Colonic mucosa (tissue), 4 donors: ENCODE results near the gene GADD45B. TPM values are rescaled to one million over a fixed set of nuclear protein-coding genes. Genes with fewer than 3 reads are reported as not detected.

ENCODE experiments used
- DNase-seq: peaks from one replicate; pipeline ENCODE4 v3.0.0-alpha.2; 2020
- H3K27ac ChIP-seq: fragments of 200-600 bp; one replicate; pipeline ENCODE4 v1.8.0; 2021
- H3K27me3 ChIP-seq: fragments of 200-600 bp; one replicate; pipeline ENCODE4 v1.8.0; 2021
- H3K36me3 ChIP-seq: fragments of 200-600 bp; one replicate; pipeline ENCODE4 v1.8.0; 2021
- H3K4me1 ChIP-seq: fragments of 200-600 bp; one replicate; pipeline ENCODE4 v1.8.0; 2021; ENCODE audit warnings: mild to moderate bottlenecking
- H3K4me3 ChIP-seq: fragments of 200-600 bp; one replicate; pipeline ENCODE4 v1.8.0; 2021
- H3K9ac ChIP-seq, 2 donors: one replicate each; pipeline ENCODE4 v1.7.0; 2013; ENCODE audit warnings: control low read depth in 2 of 2, low read depth in 2 of 2, low read length in 2 of 2
- H3K9me3 ChIP-seq: fragments of 200-600 bp; one replicate; pipeline ENCODE4 v1.8.0; 2021
- intact Hi-C: fragments of 100-400 bp; cut with DNase I; formaldehyde crosslinking; loops from one replicate; pipeline ENCODE4 v1.14.1; 2022
- total RNA-seq, 2 donors: library from RNA; stranded (reverse); fragmentation: NEBNext Ultra II Directional in 1 of 2; extraction: Animal tissue kit (Norgen Biotek cat#: 25700) in 1 of 2; gene quantifications; one replicate each; pipeline ENCODE4 v1.2.1, GENCODE V29; 2021
- TF ChIP-seq, protein P1 (sequence below): fragments of 200-600 bp; IDR thresholded peaks from one replicate; pipeline ENCODE4 v1.8.0; 2022; ENCODE audit warnings: antibody characterized with exemption, mild to moderate bottlenecking
- donor health status: healthy.
- donor health status: DM: no; HTN: no; CAD: no.
- donor health status: DM: no; HTN: no; CAD: no.

The GADD45B gene
- total RNA-seq, 2 donors from 2014 or later, result 17.5 to 21.6 TPM

DNA sequence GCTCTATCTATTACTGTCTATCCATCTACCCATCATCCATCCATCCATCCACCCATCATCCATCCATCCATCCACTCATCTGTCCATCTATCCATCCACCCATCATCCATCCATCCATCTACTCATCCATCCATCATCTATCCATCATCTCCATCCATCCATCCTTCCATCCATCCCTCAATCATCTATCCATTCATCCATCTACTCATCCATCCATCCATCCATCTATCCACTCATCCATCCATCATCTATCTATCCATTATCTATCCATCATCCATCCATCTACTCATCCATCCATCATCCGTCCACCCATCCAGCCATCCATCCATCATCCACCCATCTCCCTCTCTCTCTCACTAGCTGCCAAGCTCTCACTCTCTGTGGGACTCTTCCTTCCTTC, 35.4 kb upstream of the GADD45B start:
- H3K4me1 ChIP-seq, result no peaks in the 10 kb centered on the region
- no peaks in the 10 kb centered on the region for H3K27me3 ChIP-seq
- H3K4me3 ChIP-seq, result no peak overlapping the region
- no peak for DNase-seq
- H3K27ac ChIP-seq, result no peak overlapping the region
- TF ChIP-seq, protein P1, sequence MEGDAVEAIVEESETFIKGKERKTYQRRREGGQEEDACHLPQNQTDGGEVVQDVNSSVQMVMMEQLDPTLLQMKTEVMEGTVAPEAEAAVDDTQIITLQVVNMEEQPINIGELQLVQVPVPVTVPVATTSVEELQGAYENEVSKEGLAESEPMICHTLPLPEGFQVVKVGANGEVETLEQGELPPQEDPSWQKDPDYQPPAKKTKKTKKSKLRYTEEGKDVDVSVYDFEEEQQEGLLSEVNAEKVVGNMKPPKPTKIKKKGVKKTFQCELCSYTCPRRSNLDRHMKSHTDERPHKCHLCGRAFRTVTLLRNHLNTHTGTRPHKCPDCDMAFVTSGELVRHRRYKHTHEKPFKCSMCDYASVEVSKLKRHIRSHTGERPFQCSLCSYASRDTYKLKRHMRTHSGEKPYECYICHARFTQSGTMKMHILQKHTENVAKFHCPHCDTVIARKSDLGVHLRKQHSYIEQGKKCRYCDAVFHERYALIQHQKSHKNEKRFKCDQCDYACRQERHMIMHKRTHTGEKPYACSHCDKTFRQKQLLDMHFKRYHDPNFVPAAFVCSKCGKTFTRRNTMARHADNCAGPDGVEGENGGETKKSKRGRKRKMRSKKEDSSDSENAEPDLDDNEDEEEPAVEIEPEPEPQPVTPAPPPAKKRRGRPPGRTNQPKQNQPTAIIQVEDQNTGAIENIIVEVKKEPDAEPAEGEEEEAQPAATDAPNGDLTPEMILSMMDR, result no peak
- no peak overlapping the region for H3K9ac ChIP-seq
- H3K9me3 ChIP-seq, result no peaks in the 10 kb centered on the region
- intact Hi-C loops, result no loop called here
- H3K36me3 ChIP-seq, result peaks cover 9% of the 10 kb centered on the region

DNA sequence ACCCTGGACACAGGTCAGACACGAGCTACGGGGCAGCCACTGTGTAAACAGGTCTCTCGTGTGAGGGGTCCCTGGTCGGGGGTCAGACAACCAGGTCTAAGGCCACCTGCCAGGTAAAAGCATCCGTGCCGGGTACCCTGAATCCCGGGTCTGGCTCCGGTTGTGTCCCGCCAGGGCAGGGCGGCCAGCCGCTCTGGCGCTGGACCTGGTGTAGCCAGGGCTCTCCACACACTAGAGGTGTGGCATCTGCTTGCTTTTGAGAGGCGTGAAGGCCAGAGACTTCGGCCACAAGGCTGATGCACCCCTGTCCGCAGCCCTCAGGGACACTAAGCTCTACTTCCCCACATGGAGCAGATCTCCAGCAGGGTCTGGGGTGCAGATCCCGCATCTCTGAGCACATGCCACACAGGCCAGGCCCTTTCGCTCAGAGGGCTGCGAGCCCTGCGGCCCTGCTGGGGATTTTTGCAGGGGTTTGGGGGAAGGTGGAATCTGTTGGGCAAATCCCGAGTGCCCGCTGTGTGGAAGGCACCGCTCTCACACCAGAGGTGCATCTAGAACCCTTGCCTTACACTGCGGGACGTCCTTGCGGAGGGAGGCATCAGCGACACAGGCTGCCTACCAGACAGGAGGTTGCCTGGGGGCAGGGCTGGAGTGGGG, 34.7 kb upstream of the GADD45B start:
- Histone ChIP-seq H3K9ac (no peak overlapping the region), H3K9me3 (no peaks in the 10 kb centered on the region), H3K27ac (no peak overlapping the region), H3K4me3 (no peak overlapping the region), H3K4me1 (no peaks in the 10 kb centered on the region), H3K27me3 (no peaks in the 10 kb centered on the region), H3K36me3 (peaks cover 9% of the 10 kb centered on the region)
- TF ChIP-seq, protein P1, result no peak
- no peak for DNase-seq
- intact Hi-C loops, result no loop called here

DNA sequence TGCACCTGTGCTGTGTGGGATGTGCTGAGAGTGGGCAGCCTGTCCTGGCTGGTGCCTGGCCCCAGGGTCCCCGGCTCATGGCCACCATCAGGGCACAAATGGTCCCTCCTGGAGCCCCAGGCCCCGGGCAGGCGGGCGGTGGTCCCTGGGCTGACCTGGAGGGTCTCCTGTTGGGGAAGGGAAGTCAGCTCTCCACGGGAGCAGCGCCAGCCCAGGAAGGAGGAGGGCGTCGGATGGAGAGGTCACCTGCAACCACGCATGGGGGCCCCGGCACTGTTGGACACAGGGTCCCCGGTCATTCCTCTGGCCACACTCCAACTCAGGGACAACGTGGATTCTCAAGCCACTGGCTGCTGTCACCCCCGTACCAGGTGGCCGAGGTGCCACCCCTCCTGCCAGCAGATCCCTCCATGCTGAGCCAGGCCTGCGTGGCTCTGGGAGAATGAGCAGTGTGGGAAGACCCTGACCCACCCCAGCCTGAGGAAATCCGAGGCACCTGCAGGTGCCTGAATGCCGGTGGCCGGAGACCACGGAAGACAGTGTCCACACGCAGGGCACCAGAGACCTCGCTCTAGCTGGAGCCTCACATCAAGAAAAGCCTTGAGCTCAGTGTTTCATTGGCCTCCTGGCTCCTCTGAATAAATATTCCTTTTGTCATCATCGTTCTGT, 32.7 kb upstream of the GADD45B start:
- no peak overlapping the region for H3K9ac ChIP-seq
- no peaks in the 10 kb centered on the region for H3K4me1 ChIP-seq
- no peak overlapping the region for H3K27ac ChIP-seq
- no peak overlapping the region for H3K4me3 ChIP-seq
- H3K9me3 ChIP-seq, result no peaks in the 10 kb centered on the region
- no peaks in the 10 kb centered on the region for H3K27me3 ChIP-seq
- DNase-seq, result no peak
- TF ChIP-seq, protein P1, result no peak
- intact Hi-C loops, result no loop called here
- peaks cover 4% of the 10 kb centered on the region for H3K36me3 ChIP-seq

DNA sequence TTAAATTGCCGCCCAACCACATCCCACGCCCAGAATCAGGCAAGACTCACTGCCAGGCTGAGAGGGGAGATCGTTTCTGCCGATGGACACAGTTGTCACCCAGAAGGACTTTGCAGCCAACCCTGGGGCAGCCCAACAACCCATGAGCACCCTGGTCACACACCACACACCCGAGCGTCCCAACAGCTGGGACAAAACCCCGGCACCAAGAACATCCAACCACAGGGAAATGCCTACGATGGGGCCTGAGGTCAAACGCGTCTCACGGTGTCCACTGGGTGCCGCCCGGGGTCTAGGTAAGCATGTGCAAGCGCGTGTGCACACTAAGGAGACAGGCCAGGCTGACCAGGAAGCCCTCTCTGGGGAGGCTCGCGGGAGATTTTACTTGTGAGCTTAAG, 32.1 kb upstream of the GADD45B start:
- H3K4me3 ChIP-seq, result no peak overlapping the region
- intact Hi-C loops, result no loop called here
- H3K9ac ChIP-seq, result no peak overlapping the region
- TF ChIP-seq, protein P1, result no peak
- no peaks in the 10 kb centered on the region for H3K27me3 ChIP-seq
- H3K9me3 ChIP-seq, result no peaks in the 10 kb centered on the region
- no peak for DNase-seq
- H3K4me1 ChIP-seq, result no peaks in the 10 kb centered on the region
- no peak overlapping the region for H3K27ac ChIP-seq
- peaks cover 4% of the 10 kb centered on the region for H3K36me3 ChIP-seq

DNA sequence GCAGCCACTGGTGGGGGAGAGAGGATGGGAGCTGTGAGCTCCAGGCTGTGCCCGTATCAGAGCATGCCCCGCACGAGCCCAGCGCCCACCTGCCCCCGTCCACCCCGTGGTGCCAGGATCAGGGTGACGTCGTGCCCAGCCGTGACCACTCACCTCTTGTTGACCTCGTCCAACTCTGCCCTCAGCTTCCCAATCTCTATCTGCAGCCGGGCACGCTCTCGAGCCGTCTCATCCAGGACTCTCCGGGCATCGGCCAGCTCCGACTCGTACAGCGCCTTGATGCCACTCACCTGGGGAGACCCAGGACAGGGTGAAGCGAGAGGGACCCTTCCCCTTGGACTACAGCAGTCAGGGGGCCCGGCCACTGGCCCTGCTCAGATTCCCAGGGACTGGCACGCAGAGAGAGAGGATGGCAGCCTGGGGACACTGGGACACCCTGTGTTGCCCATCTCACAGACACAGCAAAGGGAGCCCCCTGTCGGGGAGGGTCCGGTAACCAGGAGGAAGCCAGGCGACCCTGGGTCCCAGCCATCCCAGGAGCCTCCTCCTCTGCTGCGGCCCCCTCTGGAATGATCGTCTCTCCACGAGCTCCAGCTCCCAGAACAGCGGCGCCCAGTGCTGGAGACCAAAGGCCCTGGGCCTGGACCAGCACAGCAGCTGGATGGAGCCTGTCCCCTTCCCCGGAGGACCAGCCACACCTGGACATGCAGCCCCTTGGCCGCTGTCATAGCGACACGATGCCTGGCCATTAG, 31.5 kb upstream of the GADD45B start:
- Histone ChIP-seq H3K4me1 (no peaks in the 10 kb centered on the region), H3K36me3 (peaks cover 4% of the 10 kb centered on the region), H3K4me3 (no peak overlapping the region), H3K9me3 (no peaks in the 10 kb centered on the region), H3K27ac (no peak overlapping the region), H3K9ac (no peak overlapping the region), H3K27me3 (no peaks in the 10 kb centered on the region)
- DNase-seq, result no peak
- intact Hi-C loops, result no loop called here
- TF ChIP-seq, protein P1, result no peak
